ENCODE data around the gene NOTCH1. TPM values are rescaled to one million over a fixed set of nuclear protein-coding genes. Genes with fewer than 3 reads are reported as not detected.

NOTCH1 gene
- total RNA-seq, 1 experiment from 2014 or later, result 3.2 TPM

DNA sequence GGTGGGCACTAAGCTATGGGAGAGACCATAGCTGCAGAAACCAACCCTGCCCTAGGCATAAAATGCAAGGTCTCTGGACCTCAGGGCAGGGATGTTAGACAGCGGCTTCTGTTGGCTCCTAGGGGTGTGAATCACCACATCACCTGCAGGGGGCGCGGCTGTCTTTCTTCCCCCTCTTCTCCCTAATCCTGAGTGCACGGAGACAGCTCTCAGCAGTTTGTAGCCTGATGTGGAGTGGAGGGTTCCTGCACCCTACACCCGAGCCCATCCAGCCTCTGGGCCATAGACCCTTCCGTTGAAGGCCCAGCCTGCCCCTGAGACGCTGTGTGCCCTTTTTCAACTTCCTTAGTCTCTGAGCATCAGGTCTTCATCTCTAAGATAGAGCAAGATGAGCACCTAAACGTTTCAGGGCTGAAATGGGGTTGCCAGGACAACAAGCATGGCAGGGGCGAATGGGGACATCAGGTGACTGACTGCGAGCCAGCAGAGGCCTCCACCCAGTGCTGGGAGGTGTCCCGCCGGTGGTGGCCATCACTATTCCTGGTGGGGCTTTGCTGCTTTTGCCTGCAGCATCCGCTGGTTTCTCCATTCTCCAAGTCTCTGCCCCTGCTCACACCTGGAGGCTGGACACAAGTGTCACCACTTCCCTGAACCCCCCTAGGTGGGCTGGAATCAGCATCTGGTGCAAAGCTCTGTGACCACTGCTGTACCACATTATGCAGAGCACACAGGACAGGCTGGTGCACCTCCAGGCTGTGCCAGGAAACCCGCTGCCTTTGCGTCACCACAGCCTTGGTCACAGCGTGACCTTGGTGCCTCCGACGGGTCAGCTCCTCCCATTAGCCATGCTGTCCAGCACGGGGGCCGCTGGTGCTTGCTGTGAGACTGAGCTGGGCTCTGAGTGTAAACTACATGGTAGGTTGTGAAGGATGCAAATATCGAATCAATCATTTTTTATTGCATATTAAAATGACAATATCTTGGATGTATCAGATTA lies 60.5 kb downstream of the NOTCH1 start:
- peak; percentile 59 for DNase-seq (ENCODE audit: low spot score)

GRCh38 chr9:136484153-136485048 lies 61.4 kb downstream of the NOTCH1 start:
- DNase-seq (ENCODE audit: low spot score), result no peak

- peak; percentile 86 for DNase-seq (ENCODE audit: low spot score)
Observed at GRCh38 chr9:136483589-136484152, 62.2 kb downstream of the NOTCH1 start.

DNA sequence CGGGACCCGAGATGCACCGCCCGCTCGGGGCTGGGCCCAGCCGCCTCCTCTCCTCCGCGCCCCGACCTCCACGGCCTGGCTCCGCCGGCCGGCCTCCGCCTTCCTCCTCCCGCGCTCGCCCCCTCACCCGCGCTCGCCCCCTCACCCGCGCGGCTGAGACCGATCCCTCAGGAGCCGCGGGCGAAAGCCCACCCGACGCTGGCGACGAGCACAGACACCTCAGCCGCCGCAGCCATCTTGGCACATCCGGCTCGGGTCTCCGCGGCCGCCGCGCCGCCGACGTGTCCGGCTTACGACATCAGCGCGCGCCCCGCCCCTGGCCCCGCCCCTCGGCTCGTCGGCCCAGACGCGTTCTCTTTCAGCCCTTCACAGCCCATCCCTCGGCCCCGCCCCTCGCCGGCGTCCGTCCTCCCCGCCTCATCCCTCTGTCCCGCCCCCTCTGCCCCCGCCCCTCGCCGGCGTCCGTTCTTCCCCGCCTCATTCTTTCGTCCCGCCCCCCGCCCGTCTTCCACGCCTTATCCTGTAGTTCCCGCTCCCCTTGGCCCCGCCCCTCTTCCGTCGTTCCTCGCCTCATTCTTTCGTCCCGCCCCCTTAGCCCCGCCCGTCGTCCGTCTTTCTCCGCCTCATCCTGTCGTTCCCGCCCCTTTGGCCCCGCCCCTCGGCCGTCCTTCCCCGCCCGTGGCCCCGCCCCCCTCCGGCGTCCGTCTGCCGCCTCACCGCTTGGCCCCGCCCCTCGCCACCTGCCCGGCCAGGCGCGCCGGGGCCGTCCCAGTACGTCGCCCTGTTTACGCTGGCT lies 62.9 kb downstream of the NOTCH1 start, which contains the start of gene SEC16A:
Gene SEC16A (minus strand): TSS at position 248 of the 796 bp plus-strand sequence. CDS start 5,425 bp downstream, outside the sequence.
- peak; percentile 91 for DNase-seq (ENCODE audit: low spot score)

DNA sequence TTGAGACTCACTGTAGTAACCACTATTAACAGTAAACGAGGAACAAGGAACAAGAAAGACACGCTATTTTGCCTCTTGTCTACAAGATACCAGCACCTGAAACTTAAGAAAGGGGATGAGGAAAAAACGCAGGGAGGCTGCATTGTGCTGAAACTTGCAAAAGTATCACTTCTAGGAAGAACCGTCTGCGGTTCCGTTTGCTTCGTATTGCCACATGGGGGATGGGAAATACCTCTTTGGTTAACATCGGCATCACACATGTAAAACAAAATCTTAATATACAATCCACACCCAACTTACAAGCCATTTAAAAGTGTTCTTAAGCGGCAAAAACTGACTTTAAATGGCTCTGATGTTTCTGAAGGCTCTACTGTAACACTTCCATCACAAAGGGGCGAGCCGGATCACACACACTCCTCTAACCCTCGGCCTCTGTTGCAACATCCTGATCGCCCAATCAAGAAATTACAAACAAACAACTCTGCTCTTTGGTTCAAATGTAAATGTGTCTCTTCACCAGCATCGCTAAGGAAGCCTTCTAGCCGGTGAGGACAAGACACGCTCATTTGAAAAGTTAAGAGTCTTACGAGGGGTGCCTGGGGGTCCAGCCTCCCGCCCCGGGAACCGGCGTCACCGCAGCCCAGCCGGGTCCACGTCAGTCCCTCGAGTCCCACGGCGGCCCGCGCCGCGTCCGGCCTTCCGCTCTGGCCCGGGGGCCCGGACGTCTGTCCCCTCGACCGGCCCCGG lies 63.6 kb downstream of the NOTCH1 start:
- no peak for DNase-seq (ENCODE audit: low spot score)

- no peak for DNase-seq (ENCODE audit: low spot score)
Observed at GRCh38 chr9:136481558-136481957, 64.3 kb downstream of the NOTCH1 start.

GRCh38 chr9:136476369-136477150 lies 69.3 kb downstream of the NOTCH1 start:
- DNase-seq (ENCODE audit: low spot score), result no peak

GRCh38 chr9:136474974-136475865 lies 70.6 kb downstream of the NOTCH1 start:
- no peak for DNase-seq (ENCODE audit: low spot score)

- no peak for DNase-seq (ENCODE audit: low spot score)
Observed at GRCh38 chr9:136474021-136474640, 71.7 kb downstream of the NOTCH1 start.

DNA sequence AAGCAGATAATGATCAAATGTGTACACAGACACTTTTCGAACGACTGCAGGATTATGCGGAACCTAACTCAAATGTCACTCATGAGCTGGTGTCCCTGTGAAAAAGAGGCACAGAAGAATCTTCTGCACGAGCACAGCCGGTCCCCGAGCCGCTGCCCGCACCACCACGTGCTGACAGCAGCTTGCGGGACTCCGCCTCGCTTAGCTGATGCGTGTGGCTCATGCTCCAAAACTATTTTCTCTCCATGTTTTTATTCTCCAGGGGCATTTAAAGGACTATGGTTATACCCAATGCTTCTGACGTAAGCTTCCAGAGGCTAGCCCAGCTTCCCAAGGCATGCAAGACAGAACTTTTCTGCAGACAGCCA lies 72.5 kb downstream of the NOTCH1 start:
- no peak for DNase-seq (ENCODE audit: low spot score)

GRCh38 chr9:136472640-136473353 lies 73.1 kb downstream of the NOTCH1 start:
- DNase-seq (ENCODE audit: low spot score), result no peak

GRCh38 chr9:136471802-136472487 lies 73.9 kb downstream of the NOTCH1 start:
- no peak for DNase-seq (ENCODE audit: low spot score)

DNA sequence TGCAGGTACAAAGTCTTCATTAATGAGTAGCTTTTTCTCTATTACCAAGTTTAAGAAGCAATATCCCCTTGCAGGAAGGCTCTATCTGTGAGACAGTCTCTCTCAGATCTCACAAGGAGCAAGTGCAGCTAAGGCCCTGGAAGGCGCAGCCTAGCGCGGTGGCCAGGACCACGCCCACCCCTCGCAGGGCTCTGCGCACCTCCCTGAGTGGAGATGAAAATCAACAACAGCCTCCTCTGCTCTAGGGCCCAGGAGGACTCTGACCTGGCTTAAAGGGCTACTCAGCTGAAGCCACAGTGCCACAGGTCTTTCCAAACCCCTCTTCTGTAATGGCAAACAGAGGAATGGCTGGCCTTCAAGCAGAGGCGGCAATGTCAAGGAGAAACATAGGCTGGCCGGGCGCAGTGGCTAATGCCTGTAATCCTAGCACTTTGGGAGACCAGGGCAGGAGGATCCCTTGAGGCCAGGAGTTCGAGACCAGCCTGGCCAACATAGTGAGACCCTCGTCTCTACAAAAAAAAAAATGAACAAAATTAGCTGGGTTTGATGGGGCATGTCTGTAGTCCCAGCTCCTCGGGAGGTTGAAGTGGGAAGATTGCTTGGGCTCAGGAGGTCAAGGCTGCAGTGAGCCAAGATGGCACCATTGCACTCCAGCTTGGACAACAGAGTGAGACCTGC lies 74.9 kb downstream of the NOTCH1 start:
- DNase-seq (ENCODE audit: low spot score), result no peak

- no peak for DNase-seq (ENCODE audit: low spot score)
Observed at GRCh38 chr9:136470356-136470755, 75.5 kb downstream of the NOTCH1 start.

GRCh38 chr9:136467766-136468165 lies 78.1 kb downstream of the NOTCH1 start:
- DNase-seq (ENCODE audit: low spot score), result no peak

GRCh38 chr9:136466155-136466541 lies 79.7 kb downstream of the NOTCH1 start:
- DNase-seq (ENCODE audit: low spot score), result no peak
